DND-41 (cell line): ENCODE data around the gene HDAC7.

ENCODE experiments used
- CTCF ChIP-seq: IDR thresholded peaks from 2 replicates; pipeline ENCODE4 v1.5.1; 2012; ENCODE audit warnings: borderline replicate concordance, low read length, moderate library complexity, mild to moderate bottlenecking; ENCODE audit not compliant: poor library complexity, severe bottlenecking; ENCODE audit errors: extremely low read depth
- EZH2 ChIP-seq: IDR thresholded peaks from 3 replicates; pipeline ENCODE4 v1.6.1; 2012; ENCODE audit warnings: borderline replicate concordance, low read depth, mild to moderate bottlenecking, moderate library complexity, low read length, inconsistent platforms; ENCODE audit not compliant: severe bottlenecking

GRCh38 chr12:47791351-47791746, 28.4 kb downstream of the HDAC7 start:
- TF ChIP-seq CTCF (no peak), EZH2 (no peak)
